Stimulated activated CD8-positive, alpha-beta memory T cell treated with anti-CD3 and anti-CD28 coated beads, Interleukin-15, amount 100 ng/mL, for 4 hours (primary cell): ENCODE data around the gene MYO1D.
"Not testable (repeated sequence)": the region's sequence is repeated elsewhere in the genome, so short reads cannot be mapped to it uniquely, and the experiment has no call there.

Experiments
- DNase-seq, 2 donors: peaks; one replicate each; pipeline ENCODE4 v3.0.0-alpha.2; 2020; ENCODE audit warnings: low read depth in 2 of 2

MYO1D gene

GRCh38 chr17:32876417-32877163, at the start of gene MYO1D:
Gene MYO1D, minus strand, starts transcription at chr17:32877124. Its CDS starts 252 bp downstream, at chr17:32876872.
- DNase-seq, result peak; percentile 54 to 58

- no peak for DNase-seq
Observed at GRCh38 chr17:32926183-32926582, 49.3 kb upstream of the MYO1D start.

GRCh38 chr17:32923905-32924304, 47.0 kb upstream of the MYO1D start:
- DNase-seq, result not testable (repeated sequence)

- DNase-seq, result no peak
Observed at GRCh38 chr17:32921017-32921416, 44.1 kb upstream of the MYO1D start.

- DNase-seq, result no peak
Observed at GRCh38 chr17:32920293-32920692, 43.4 kb upstream of the MYO1D start.

GRCh38 chr17:32919876-32920275, 43.0 kb upstream of the MYO1D start:
- DNase-seq, result not testable (repeated sequence)

- no peak for DNase-seq
Observed at GRCh38 chr17:32917842-32918241, 40.9 kb upstream of the MYO1D start.

GRCh38 chr17:32917081-32917480, 40.2 kb upstream of the MYO1D start:
- no peak for DNase-seq

GRCh38 chr17:32916134-32916533, 39.2 kb upstream of the MYO1D start:
- DNase-seq, result no peak

- no peak for DNase-seq
Observed at GRCh38 chr17:32915245-32915644, 38.3 kb upstream of the MYO1D start.

- DNase-seq, result no peak
Observed at GRCh38 chr17:32914181-32914580, 37.3 kb upstream of the MYO1D start.

GRCh38 chr17:32913593-32913992, 36.7 kb upstream of the MYO1D start:
- no peak for DNase-seq

GRCh38 chr17:32912218-32912897, 35.4 kb upstream of the MYO1D start:
- DNase-seq, result no peak

GRCh38 chr17:32910769-32911168, 33.8 kb upstream of the MYO1D start:
- no peak for DNase-seq

- DNase-seq, result no peak
Observed at GRCh38 chr17:32909787-32910369, 33.0 kb upstream of the MYO1D start.

GRCh38 chr17:32907583-32907982, 30.7 kb upstream of the MYO1D start:
- no peak for DNase-seq

GRCh38 chr17:32904891-32905290, 28.0 kb upstream of the MYO1D start:
- no peak for DNase-seq

GRCh38 chr17:32903774-32904673, 27.1 kb upstream of the MYO1D start:
- no peak for DNase-seq

- no peak for DNase-seq
Observed at GRCh38 chr17:32901743-32902142, 24.8 kb upstream of the MYO1D start.

GRCh38 chr17:32899236-32900013, 22.5 kb upstream of the MYO1D start:
- no peak for DNase-seq

GRCh38 chr17:32896647-32897258, 19.8 kb upstream of the MYO1D start:
- no peak for DNase-seq
